ENCODE data around the gene MTAP.
A peak's percentile ranks its signal among the peaks of the same experiment; 100 is the strongest.

The MTAP gene

GRCh38 chr9:21810388-21810787 is 8.0 kb downstream of the MTAP start:
- Histone ChIP-seq H3K27me3 (ENCODE audit: control insufficient read depth, insufficient read depth, low read length) (no peaks in the 10 kb centered on the region), H2AFZ (no peak overlapping the region), H3K4me3 (ENCODE audit: low read depth, low read length) (no peak overlapping the region), H3K4me1 (no peaks in the 10 kb centered on the region), H3K9me3 (ENCODE audit: control insufficient read depth, low read length) (no peaks in the 10 kb centered on the region), H3K9ac (no peak overlapping the region), H3K4me2 (ENCODE audit: low read length) (no peak overlapping the region), H3K79me2 (no peaks in the 10 kb centered on the region), H3K36me3 (ENCODE audit: control insufficient read depth, insufficient read depth, low read length) (no peaks in the 10 kb centered on the region), H3K27ac (no peak overlapping the region)
- TF ChIP-seq CTCF (IDR thresholded peaks at IDR 0.05) = no peak

- Histone ChIP-seq H3K4me1 (no peaks in the 10 kb centered on the region), H3K9ac (no peak overlapping the region)
These were observed 8.4 kb downstream of the MTAP start for GRCh38 chr9:21810881-21811280.

GRCh38 chr9:21811914-21812313 is 9.5 kb downstream of the MTAP start:
- no peaks in the 10 kb centered on the region for H3K36me3 ChIP-seq (ENCODE audit: control insufficient read depth, insufficient read depth, low read length)
- H3K4me1 ChIP-seq = no peaks in the 10 kb centered on the region
- no peak for TF ChIP-seq CTCF (IDR thresholded peaks at IDR 0.05)
- no peaks in the 10 kb centered on the region for H3K27me3 ChIP-seq (ENCODE audit: control insufficient read depth, insufficient read depth, low read length)
- no peak overlapping the region for H3K4me2 ChIP-seq (ENCODE audit: low read length)
- H3K79me2 ChIP-seq = no peaks in the 10 kb centered on the region
- H3K9me3 ChIP-seq (ENCODE audit: control insufficient read depth, low read length) = no peaks in the 10 kb centered on the region
- no peak overlapping the region for H2AFZ ChIP-seq
- no peak overlapping the region for H3K4me3 ChIP-seq (ENCODE audit: low read depth, low read length)
- H3K9ac ChIP-seq = no peak overlapping the region
- no peak overlapping the region for H3K27ac ChIP-seq

More at GRCh38 chr9:21810881-21811280, 8.4 kb downstream of the MTAP start:
- Histone ChIP-seq H3K36me3 (ENCODE audit: control insufficient read depth, insufficient read depth, low read length) (no peaks in the 10 kb centered on the region), H3K4me2 (ENCODE audit: low read length) (no peak overlapping the region), H3K79me2 (no peaks in the 10 kb centered on the region), H3K27me3 (ENCODE audit: control insufficient read depth, insufficient read depth, low read length) (no peaks in the 10 kb centered on the region), H2AFZ (no peak overlapping the region), H3K9me3 (ENCODE audit: control insufficient read depth, low read length) (no peaks in the 10 kb centered on the region), H3K4me3 (ENCODE audit: low read depth, low read length) (no peak overlapping the region), H3K27ac (no peak overlapping the region)
- no peak for TF ChIP-seq CTCF (IDR thresholded peaks at IDR 0.05)

- Histone ChIP-seq H3K27me3 (ENCODE audit: control insufficient read depth, insufficient read depth, low read length) (no peaks in the 10 kb centered on the region), H3K36me3 (ENCODE audit: control insufficient read depth, insufficient read depth, low read length) (no peaks in the 10 kb centered on the region), H3K79me2 (no peaks in the 10 kb centered on the region), H3K27ac (peak overlapping the region; percentile 32), H3K4me1 (no peaks in the 10 kb centered on the region), H3K4me2 (ENCODE audit: low read length) (no peak overlapping the region), H3K4me3 (ENCODE audit: low read depth, low read length) (no peak overlapping the region), H3K9ac (no peak overlapping the region), H3K9me3 (ENCODE audit: control insufficient read depth, low read length) (no peaks in the 10 kb centered on the region), H2AFZ (no peak overlapping the region)
- TF ChIP-seq CTCF (IDR thresholded peaks at IDR 0.05) = no peak
These were observed 10.0 kb downstream of the MTAP start for GRCh38 chr9:21812415-21812814.

GRCh38 chr9:21812946-21813568 is 10.6 kb downstream of the MTAP start:
- peak overlapping the region; percentile 33 for H2AFZ ChIP-seq
- peak overlapping the region; percentile 32 for H3K27ac ChIP-seq
- H3K27me3 ChIP-seq (ENCODE audit: control insufficient read depth, insufficient read depth, low read length) = no peaks in the 10 kb centered on the region
- H3K4me1 ChIP-seq = no peaks in the 10 kb centered on the region
- TF ChIP-seq CTCF (IDR thresholded peaks at IDR 0.05) = peak; percentile 39
- no peaks in the 10 kb centered on the region for H3K79me2 ChIP-seq
- no peak overlapping the region for H3K9ac ChIP-seq
- H3K9me3 ChIP-seq (ENCODE audit: control insufficient read depth, low read length) = no peaks in the 10 kb centered on the region
- no peak overlapping the region for H3K4me3 ChIP-seq (ENCODE audit: low read depth, low read length)
- no peak overlapping the region for H3K4me2 ChIP-seq (ENCODE audit: low read length)
- no peaks in the 10 kb centered on the region for H3K36me3 ChIP-seq (ENCODE audit: control insufficient read depth, insufficient read depth, low read length)

Measured in parathyroid adenoma (tissue), 2 donors.